Heart right ventricle (tissue), 16 donors: ENCODE measurements around the gene RAD51B. TPM values are rescaled to one million over a fixed set of nuclear protein-coding genes. Genes with fewer than 3 reads are reported as not detected.

Experiments
- ATAC-seq, 8 donors: fragments of 200-7000 bp; cut with Tn5 transposase; one replicate each; pipeline ENCODE4 v1.9.1; 2020; ENCODE audit warnings: mild to moderate bottlenecking in 8 of 8, moderate library complexity in 8 of 8, moderate number of reproducible peaks in 1 of 8
- DNase-seq, 2 donors: peaks; one replicate each; pipeline ENCODE4 v3.0.0-alpha.2; 2020
- H3K27ac ChIP-seq, 10 donors: fragments of 200-600 bp; sonication (generic) in 2 of 10; one replicate each; pipeline versions ENCODE4 v1.5.0 to v1.8.0; 2020 to 2022; ENCODE audit warnings: mild to moderate bottlenecking in 3 of 10
- H3K27me3 ChIP-seq, 7 donors: fragments of 200-600 bp; one replicate each; pipeline ENCODE4 v1.8.0; 2021 to 2022; ENCODE audit warnings: mild to moderate bottlenecking in 2 of 7
- H3K36me3 ChIP-seq, 9 donors: fragments of 200-600 bp; sonication (generic) in 1 of 9; one replicate each; pipeline versions ENCODE4 v1.5.0 to v1.8.0; 2020 to 2022; ENCODE audit warnings: mild to moderate bottlenecking in 2 of 9
- H3K4me1 ChIP-seq, 9 donors: fragments of 200-600 bp; sonication (generic) in 1 of 9; one replicate each; pipeline versions ENCODE4 v1.5.0 to v1.8.0; 2020 to 2022; ENCODE audit warnings: mild to moderate bottlenecking in 4 of 9
- H3K4me3 ChIP-seq, 10 donors: fragments of 200-600 bp; sonication (generic) in 2 of 10; one replicate each; pipeline versions ENCODE4 v1.5.0 to v1.8.0; 2020 to 2022; ENCODE audit warnings: mild to moderate bottlenecking in 7 of 10, moderate library complexity in 2 of 10
- H3K9me3 ChIP-seq, 11 donors: fragments of 200-600 bp in 10 of 11; sonication (generic) in 2 of 11; one replicate each; pipeline versions ENCODE4 v1.5.0 to v1.8.0; 2013 to 2022; ENCODE audit warnings: mild to moderate bottlenecking in 2 of 11, control low read depth in 1 of 11, moderate library complexity in 1 of 11
- WGBS, 2 donors: extraction: QIAGEN DNeasy Blood & Tissue Kit; methylation state at CpG; one replicate each; pipeline ENCODE4 v1.1.7; 2013; ENCODE audit warnings: inconsistent platforms in 1 of 2; 5-methylcytosine and 5-hydroxymethylcytosine counted together
- intact Hi-C, 10 donors: fragments of 100-400 bp; cut with DNase I; formaldehyde crosslinking; loops; one replicate each; pipeline versions ENCODE4 v1.11.1 to v1.14.2; 2022
- polyA plus RNA-seq, 2 donors: library from polyadenylated mRNA; stranded (reverse); fragments of 200-250 nt; gene quantifications; one replicate each; pipeline ENCODE4 v1.2.3, GENCODE V29; 2013
- total RNA-seq, 10 donors: library from RNA; stranded (reverse); fragmentation: NEBNext Ultra II Directional in 3 of 10; extraction: Animal tissue kit (Norgen Biotek cat#: 25700) in 3 of 10; gene quantifications; one replicate each; pipeline versions ENCODE4 v1.2.1 to v1.2.4, GENCODE V29; 2021 to 2023
- TF ChIP-seq, protein P1 (sequence below), 9 donors: fragments of 200-600 bp; sonication (generic) in 2 of 9; IDR thresholded peaks; one replicate each; pipeline versions ENCODE4 v1.5.0 to v1.8.0; 2021 to 2022; ENCODE audit warnings: antibody characterized with exemption in 9 of 9, mild to moderate bottlenecking in 5 of 9, moderate library complexity in 1 of 9
- donor health status: Arrhythmogenic right ventricular cardiomyopathy.
- donor health status: ischemic (EF 13 %, LVEDD 7.1; RV severe dilation, severe dysfunction).
- donor health status: healthy with polysubstance abuse.
- donor health status: DM: no; HTN: yes; CAD: no.
- donor health status: DM: no; HTN: no; CAD: no.
- donor health status: ischemic (EF 25% LVEDD 6.9; RV normal size, moderate dysfunction).
- donor health status: ischemic (EF 25% LVEDD 5.7; RV mildly dilated, moderate dysfunction).
- donor health status: healthy.
- donor health status: DM: yes; HTN: yes; CAD: no.
- donor health status: Ischemic cardiomyopathy.
- donor health status: ischemic (EF 35%, LVEDD 5.7; RV mildly dilated, moderate dysfunction).
- donor health status: nonischemic (EF 11% LVEDD 7.7; RV severe dilation, severe dysfunction).
- donor health status: DM: yes; HTN: yes; CAD: no.
- donor health status: PGD.
- donor health status: ischemic (EF 29% LVEDD 5.4; RV normal size, mild dysfunction).
- donor health status: nonischemic (EF 23%, LVEDD 6.1; RV moderate dilation, normal function).

Gene RAD51B
- total and polyA plus RNA-seq, 12 donors = 0.88 to 8.6 (median 3.5) TPM

- Histone ChIP-seq H3K4me3 (no peak overlapping the region), H3K36me3 (no peaks in the 10 kb centered on the region), H3K27me3 (no peaks in the 10 kb centered on the region), H3K27ac (no peak overlapping the region), H3K9me3 (no peaks in the 10 kb centered on the region), H3K4me1 (peaks cover 0 to 14% (median 0%) of the 10 kb centered on the region in 9 donors)
- WGBS, 2 donors = 89% methylated on average over 5 of the region's 5 CpGs
- no peak for DNase-seq
- TF ChIP-seq, protein P1, sequence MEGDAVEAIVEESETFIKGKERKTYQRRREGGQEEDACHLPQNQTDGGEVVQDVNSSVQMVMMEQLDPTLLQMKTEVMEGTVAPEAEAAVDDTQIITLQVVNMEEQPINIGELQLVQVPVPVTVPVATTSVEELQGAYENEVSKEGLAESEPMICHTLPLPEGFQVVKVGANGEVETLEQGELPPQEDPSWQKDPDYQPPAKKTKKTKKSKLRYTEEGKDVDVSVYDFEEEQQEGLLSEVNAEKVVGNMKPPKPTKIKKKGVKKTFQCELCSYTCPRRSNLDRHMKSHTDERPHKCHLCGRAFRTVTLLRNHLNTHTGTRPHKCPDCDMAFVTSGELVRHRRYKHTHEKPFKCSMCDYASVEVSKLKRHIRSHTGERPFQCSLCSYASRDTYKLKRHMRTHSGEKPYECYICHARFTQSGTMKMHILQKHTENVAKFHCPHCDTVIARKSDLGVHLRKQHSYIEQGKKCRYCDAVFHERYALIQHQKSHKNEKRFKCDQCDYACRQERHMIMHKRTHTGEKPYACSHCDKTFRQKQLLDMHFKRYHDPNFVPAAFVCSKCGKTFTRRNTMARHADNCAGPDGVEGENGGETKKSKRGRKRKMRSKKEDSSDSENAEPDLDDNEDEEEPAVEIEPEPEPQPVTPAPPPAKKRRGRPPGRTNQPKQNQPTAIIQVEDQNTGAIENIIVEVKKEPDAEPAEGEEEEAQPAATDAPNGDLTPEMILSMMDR (IDR thresholded peaks at IDR 0.05) = no peak
- intact Hi-C loops = no loop called here
- ATAC-seq = no peak
Measured at GRCh38 chr14:68346556-68347343, 527.2 kb downstream of the RAD51B start.

GRCh38 chr14:68349900-68350629 is 530.5 kb downstream of the RAD51B start:
- TF ChIP-seq, protein P1 (IDR thresholded peaks at IDR 0.05) = no peak
- Histone ChIP-seq H3K36me3 (no peaks in the 10 kb centered on the region), H3K27ac (no peak overlapping the region), H3K27me3 (no peaks in the 10 kb centered on the region), H3K9me3 (no peaks in the 10 kb centered on the region), H3K4me3 (no peak overlapping the region), H3K4me1 (peaks cover 0 to 4% (median 0%) of the 10 kb centered on the region in 9 donors)
- WGBS, 2 donors = 71 to 80% methylated on average over 8 of the region's 8 CpGs
- DNase-seq (no peak), ATAC-seq (no peak)
- intact Hi-C loops = loop anchor here in 1 of 10 donors (10.0 kb wide), 1 partner anchor 85 kb away; no protein-coding TSS in a partner anchor

DNA sequence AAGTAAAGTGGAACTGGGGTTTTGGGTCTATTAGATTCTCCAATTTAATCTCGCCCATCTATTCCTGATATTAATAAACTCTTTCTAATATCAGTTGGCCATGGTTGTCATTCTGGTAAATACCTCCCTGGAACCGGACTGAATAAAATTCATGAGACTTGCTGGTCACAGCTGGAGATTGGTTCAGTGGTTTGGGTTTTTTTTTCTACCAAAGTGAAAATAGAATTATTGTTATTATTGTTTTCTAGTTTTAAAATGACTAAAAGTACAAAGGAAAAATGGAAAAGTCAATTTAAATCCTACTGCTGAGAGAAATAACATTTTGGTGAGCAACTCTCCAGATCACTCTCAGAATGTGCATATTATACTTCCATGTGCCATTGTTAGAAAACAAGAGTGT is 535.8 kb downstream of the RAD51B start:
- Histone ChIP-seq H3K27ac (no peak overlapping the region), H3K4me3 (no peak overlapping the region), H3K36me3 (no peaks in the 10 kb centered on the region), H3K4me1 (peaks cover 0 to 21% (median 13%) of the 10 kb centered on the region in 9 donors), H3K9me3 (no peaks in the 10 kb centered on the region), H3K27me3 (no peaks in the 10 kb centered on the region)
- no peak for DNase-seq
- intact Hi-C loops = loop anchor here in 1 of 10 donors (10.0 kb wide), 1 partner anchor 91 kb away; no protein-coding TSS in a partner anchor
- no peak for ATAC-seq
- TF ChIP-seq, protein P1 (IDR thresholded peaks at IDR 0.05) = no peak
- 97% methylated on average over 2 of the region's 2 CpGs for WGBS, 2 donors

GRCh38 chr14:68357777-68358176 is 538.2 kb downstream of the RAD51B start:
- DNase-seq (no peak), ATAC-seq (no peak)
- 11% methylated on average over 1 of the region's 1 CpG for WGBS, 2 donors
- Histone ChIP-seq H3K4me1 (peaks cover 0 to 31% (median 17%) of the 10 kb centered on the region in 9 donors), H3K9me3 (no peaks in the 10 kb centered on the region), H3K27ac (no peak overlapping the region), H3K27me3 (no peaks in the 10 kb centered on the region), H3K4me3 (no peak overlapping the region), H3K36me3 (no peaks in the 10 kb centered on the region)
- TF ChIP-seq, protein P1 (IDR thresholded peaks at IDR 0.05) = no peak
- intact Hi-C loops = loop anchor here in 1 of 10 donors (10.0 kb wide), 1 partner anchor 93 kb away; no protein-coding TSS in a partner anchor
